ACC112 (cell line): ENCODE data around the gene SHROOM3.
A peak's percentile ranks its signal among the peaks of the same experiment; 100 is the strongest.

Experiments
- H2AFZ ChIP-seq: fragments of 200-600 bp; sonication (generic); one replicate; pipeline ENCODE4 v1.6.0; 2017; ENCODE audit warnings: antibody characterized with exemption, low read length; ENCODE audit not compliant: unreplicated experiment
- H3K27ac ChIP-seq: fragments of 200-600 bp; sonication (generic); 2 replicates; pipeline ENCODE4 v1.5.1; 2014; ENCODE audit warnings: low read depth, mild to moderate bottlenecking, antibody characterized with exemption, low read length, moderate library complexity
- H3K27me3 ChIP-seq: fragments of 200-600 bp; sonication (generic); 2 replicates; pipeline ENCODE4 v1.6.1; 2014; ENCODE audit warnings: mild to moderate bottlenecking, antibody characterized with exemption, low read length, moderate library complexity, mixed read lengths; ENCODE audit not compliant: insufficient read depth
- H3K36me3 ChIP-seq: fragments of 200-600 bp; sonication (generic); 2 replicates; pipeline ENCODE4 v1.6.1; 2016; ENCODE audit warnings: mild to moderate bottlenecking, antibody characterized with exemption, low read length, moderate library complexity, mixed read lengths; ENCODE audit not compliant: insufficient read depth
- H3K4me1 ChIP-seq: fragments of 200-600 bp; sonication (generic); one replicate; pipeline ENCODE4 v1.6.1; 2016; ENCODE audit warnings: low read length, mixed read lengths; ENCODE audit not compliant: insufficient read depth, unreplicated experiment, control insufficient read depth
- H3K4me3 ChIP-seq: fragments of 200-600 bp; sonication (generic); 2 replicates; pipeline ENCODE4 v1.5.1; 2014; ENCODE audit warnings: mild to moderate bottlenecking, low read depth, low read length
- H3K79me2 ChIP-seq: fragments of 200-600 bp; sonication (generic); one replicate; pipeline ENCODE4 v1.6.0; 2016; ENCODE audit warnings: low read length; ENCODE audit not compliant: control insufficient read depth, unreplicated experiment, insufficient read depth

The SHROOM3 gene

DNA sequence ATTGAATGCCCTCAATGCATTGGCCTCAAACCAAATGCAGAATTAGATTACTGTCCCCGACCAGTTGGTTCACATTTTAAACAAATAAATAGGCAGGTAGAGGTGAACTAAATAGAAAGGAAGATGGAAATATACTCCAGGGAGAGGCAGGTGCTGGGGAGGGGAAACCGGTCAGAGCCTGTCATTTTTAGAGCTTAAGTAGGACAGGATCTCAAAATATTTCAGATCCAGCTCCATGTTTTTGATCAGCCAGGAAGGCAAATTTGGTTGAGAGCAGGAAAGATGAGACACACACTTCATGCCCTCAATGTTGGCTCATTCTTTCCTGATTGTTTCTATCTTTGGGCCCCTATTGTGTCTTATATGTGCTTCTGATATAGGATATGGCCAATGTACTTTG, 206.7 kb downstream of the SHROOM3 start:
- H3K27me3 ChIP-seq = no peaks in the 10 kb centered on the region
- H3K36me3 ChIP-seq = no peaks in the 10 kb centered on the region
- H3K4me3 ChIP-seq = no peak overlapping the region
- H2AFZ ChIP-seq = no peak overlapping the region
- H3K79me2 ChIP-seq = no peaks in the 10 kb centered on the region
- peaks cover 36% of the 10 kb centered on the region for H3K4me1 ChIP-seq
- H3K27ac ChIP-seq = no peak overlapping the region

DNA sequence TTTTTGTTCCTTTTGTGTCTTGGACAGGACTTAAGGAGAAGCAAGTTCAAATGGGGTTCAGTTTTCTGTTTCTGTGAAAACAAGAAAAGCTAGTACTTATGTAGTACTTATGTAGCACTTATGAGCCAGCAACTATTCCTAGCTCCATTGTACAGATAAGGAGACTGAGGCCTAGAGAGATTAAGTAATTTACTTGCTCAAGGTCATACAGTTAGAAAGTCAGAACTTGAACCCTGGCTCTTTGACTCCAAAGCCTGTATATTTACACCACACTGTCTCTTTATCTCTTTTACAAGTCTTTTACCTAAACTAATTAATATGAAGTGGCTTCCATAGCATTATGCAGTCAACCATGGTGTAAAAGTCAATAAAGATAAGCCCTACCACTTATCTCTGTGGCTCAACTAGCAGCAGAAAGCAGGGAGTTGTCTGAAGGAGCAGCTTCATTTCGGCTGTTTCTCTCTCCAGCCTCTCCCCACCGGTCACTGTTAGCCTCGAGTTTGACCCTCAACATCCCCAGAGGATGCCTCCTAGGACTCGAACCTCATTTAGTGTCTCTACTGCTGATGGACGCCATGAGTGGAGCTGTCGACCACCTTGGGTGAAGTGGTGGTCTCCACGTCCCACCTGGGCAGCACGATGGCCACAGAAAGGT, 209.9 kb downstream of the SHROOM3 start:
- H3K27ac ChIP-seq = no peak overlapping the region
- no peaks in the 10 kb centered on the region for H3K79me2 ChIP-seq
- H3K27me3 ChIP-seq = no peaks in the 10 kb centered on the region
- no peaks in the 10 kb centered on the region for H3K36me3 ChIP-seq
- peaks cover 5% of the 10 kb centered on the region for H3K4me1 ChIP-seq
- no peak overlapping the region for H3K4me3 ChIP-seq
- H2AFZ ChIP-seq = no peak overlapping the region

DNA sequence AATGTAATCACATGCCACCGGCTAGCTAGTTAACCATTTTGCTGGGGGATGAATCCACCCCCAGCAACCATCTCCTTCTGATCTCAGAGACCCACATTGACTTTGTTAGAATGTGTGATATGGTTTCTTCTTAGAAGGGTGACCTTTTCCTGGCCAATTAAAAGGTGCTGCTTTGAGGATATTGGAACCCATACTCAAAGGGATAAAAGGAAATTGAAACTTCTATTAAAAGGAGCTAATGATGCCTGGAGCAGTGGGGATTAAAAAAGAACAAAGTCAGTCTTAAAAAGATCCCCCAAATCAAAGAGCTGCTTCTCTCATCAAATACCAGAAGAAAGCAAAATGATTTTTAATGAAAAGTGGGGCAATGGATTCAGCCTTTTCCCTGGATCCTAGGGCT, 214.1 kb downstream of the SHROOM3 start:
- H3K79me2 ChIP-seq = no peaks in the 10 kb centered on the region
- H3K36me3 ChIP-seq = no peaks in the 10 kb centered on the region
- no peak overlapping the region for H2AFZ ChIP-seq
- H3K27me3 ChIP-seq = no peaks in the 10 kb centered on the region
- no peaks in the 10 kb centered on the region for H3K4me1 ChIP-seq
- no peak overlapping the region for H3K27ac ChIP-seq
- H3K4me3 ChIP-seq = no peak overlapping the region

- H3K27ac ChIP-seq = no peak overlapping the region
- H3K4me1 ChIP-seq = no peaks in the 10 kb centered on the region
- no peaks in the 10 kb centered on the region for H3K79me2 ChIP-seq
- H2AFZ ChIP-seq = no peak overlapping the region
- H3K4me3 ChIP-seq = no peak overlapping the region
- H3K36me3 ChIP-seq = no peaks in the 10 kb centered on the region
- no peaks in the 10 kb centered on the region for H3K27me3 ChIP-seq
Observed at GRCh38 chr4:76651616-76652015, 216.6 kb downstream of the SHROOM3 start.

DNA sequence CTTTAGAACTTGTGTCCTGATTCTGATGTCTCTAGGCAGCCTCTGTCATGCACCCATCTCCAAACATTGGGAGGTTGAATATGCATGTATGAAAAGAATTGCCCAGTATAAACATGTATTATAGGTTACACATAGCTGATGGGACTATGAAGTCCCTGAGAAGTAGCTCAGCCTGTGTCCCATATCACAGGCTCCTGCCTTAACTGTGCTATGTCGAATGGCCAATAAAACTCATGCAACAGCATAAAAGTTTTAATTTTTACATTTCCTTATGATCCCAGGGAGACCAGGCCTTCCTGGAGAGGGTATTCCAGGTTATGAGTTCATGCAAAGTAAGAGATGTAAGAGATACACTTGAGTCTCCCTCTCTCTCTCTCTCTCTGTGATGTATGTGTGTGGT, 217.4 kb downstream of the SHROOM3 start:
- H3K27ac ChIP-seq = no peak overlapping the region
- H3K36me3 ChIP-seq = no peaks in the 10 kb centered on the region
- no peaks in the 10 kb centered on the region for H3K79me2 ChIP-seq
- no peak overlapping the region for H2AFZ ChIP-seq
- no peak overlapping the region for H3K4me3 ChIP-seq
- H3K27me3 ChIP-seq = no peaks in the 10 kb centered on the region
- no peaks in the 10 kb centered on the region for H3K4me1 ChIP-seq

- peaks cover 15% of the 10 kb centered on the region for H3K4me1 ChIP-seq
- no peaks in the 10 kb centered on the region for H3K79me2 ChIP-seq
- H2AFZ ChIP-seq = no peak overlapping the region
- no peak overlapping the region for H3K4me3 ChIP-seq
- no peaks in the 10 kb centered on the region for H3K27me3 ChIP-seq
- no peaks in the 10 kb centered on the region for H3K36me3 ChIP-seq
- no peak overlapping the region for H3K27ac ChIP-seq
Observed at GRCh38 chr4:76654084-76654483, 219.1 kb downstream of the SHROOM3 start.

DNA sequence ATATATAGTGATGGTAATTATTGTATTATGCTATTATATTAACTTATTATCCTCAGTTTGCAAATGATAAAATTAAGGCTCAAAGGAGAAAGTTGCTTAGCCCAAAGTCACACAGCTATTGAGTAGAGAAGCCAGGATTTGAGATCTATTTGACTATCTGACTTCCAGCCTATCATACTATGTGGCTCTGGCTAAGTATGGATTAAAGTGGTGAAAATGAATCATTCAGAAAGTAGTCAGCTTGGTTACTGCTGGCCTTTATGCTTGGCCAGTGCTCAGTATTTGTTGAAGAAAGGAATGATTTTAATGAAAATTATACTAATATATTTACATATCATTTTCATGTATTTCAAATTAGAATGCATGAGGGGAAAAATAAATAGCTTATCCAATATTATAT, 219.8 kb downstream of the SHROOM3 start:
- Histone ChIP-seq H3K4me1 (peaks cover 18% of the 10 kb centered on the region), H3K36me3 (no peaks in the 10 kb centered on the region), H3K27ac (no peak overlapping the region), H3K79me2 (no peaks in the 10 kb centered on the region), H2AFZ (no peak overlapping the region), H3K4me3 (no peak overlapping the region), H3K27me3 (no peaks in the 10 kb centered on the region)

DNA sequence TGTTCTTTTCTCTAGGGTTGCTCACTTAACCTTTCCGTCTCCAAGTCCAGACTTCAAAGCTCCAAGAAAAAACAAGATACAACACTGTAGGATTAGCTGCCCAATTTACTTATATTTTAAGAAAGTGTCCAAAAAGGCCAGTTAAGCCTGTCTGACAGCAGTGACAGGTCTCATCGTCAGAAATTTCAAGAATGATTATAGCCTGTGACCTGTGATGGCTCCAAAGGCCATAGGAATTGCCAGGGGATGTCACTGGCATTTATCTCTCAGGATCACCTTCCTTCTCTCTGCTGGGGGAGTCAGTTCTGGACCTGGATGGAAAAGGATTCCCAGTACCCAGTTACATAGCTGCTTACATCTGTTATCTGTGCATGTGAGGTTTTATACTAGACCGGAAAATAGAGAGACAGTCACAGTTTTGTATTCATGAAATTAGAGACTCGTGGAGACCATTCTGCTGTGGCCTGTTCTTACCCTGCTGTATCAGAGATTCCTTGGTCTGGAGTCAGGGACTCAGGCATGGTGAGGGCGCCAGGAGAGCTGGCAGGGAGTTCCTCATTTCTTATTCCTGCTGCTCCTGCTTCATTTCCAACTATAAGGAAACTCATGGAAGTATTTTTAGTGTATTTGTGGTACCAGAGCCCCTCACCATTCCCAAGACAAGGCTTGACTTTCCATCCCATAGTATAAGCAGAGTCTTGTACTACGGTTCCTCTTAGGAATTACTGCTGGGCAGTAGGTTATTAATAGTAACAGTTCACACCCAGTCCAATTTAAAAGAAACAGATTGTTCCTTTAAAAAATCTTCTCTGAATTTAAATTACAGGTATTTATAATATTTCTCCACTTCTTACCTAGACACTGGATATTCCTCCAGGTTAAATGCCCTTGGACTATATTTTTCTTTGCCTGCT, 220.8 kb downstream of the SHROOM3 start:
- Histone ChIP-seq H3K27me3 (no peaks in the 10 kb centered on the region), H3K79me2 (no peaks in the 10 kb centered on the region), H3K4me1 (peaks cover 18% of the 10 kb centered on the region), H2AFZ (no peak overlapping the region), H3K27ac (no peak overlapping the region), H3K4me3 (no peak overlapping the region), H3K36me3 (no peaks in the 10 kb centered on the region)

- Histone ChIP-seq H3K27me3 (no peaks in the 10 kb centered on the region), H3K4me3 (no peak overlapping the region), H3K36me3 (no peaks in the 10 kb centered on the region), H2AFZ (no peak overlapping the region), H3K4me1 (peaks cover 18% of the 10 kb centered on the region), H3K79me2 (no peaks in the 10 kb centered on the region), H3K27ac (no peak overlapping the region)
Observed at GRCh38 chr4:76657443-76657842, 222.4 kb downstream of the SHROOM3 start.

- H3K79me2 ChIP-seq = no peaks in the 10 kb centered on the region
- H3K27ac ChIP-seq = peak overlapping the region; percentile 21
- H3K27me3 ChIP-seq = no peaks in the 10 kb centered on the region
- peaks cover 18% of the 10 kb centered on the region for H3K4me1 ChIP-seq
- H3K36me3 ChIP-seq = no peaks in the 10 kb centered on the region
- H2AFZ ChIP-seq = no peak overlapping the region
- H3K4me3 ChIP-seq = no peak overlapping the region
Observed at GRCh38 chr4:76658231-76659102, 223.4 kb downstream of the SHROOM3 start.
